Astrocyte (in vitro differentiated cells and primary cell): ENCODE results near the gene CTSW. TPM values are rescaled to one million over a fixed set of nuclear protein-coding genes. Genes with fewer than 3 reads are reported as not detected.
A peak's percentile ranks its signal among the peaks of the same experiment; 100 is the strongest.

Experiments used
- DNase-seq: peaks from one replicate; pipeline ENCODE4 v3.0.0-alpha.2; 2010; ENCODE audit warnings: low read depth
- FAIRE-seq: peaks from 2 replicates; lab custom pipeline; 2011; peaks lifted over from hg19 to GRCh38; lab: Jason Lieb, UNC
- H2AFZ ChIP-seq: 2 replicates; pipeline ENCODE4 v1.6.0; 2012; ENCODE audit warnings: low read depth, low read length, inconsistent platforms
- H3K27ac ChIP-seq: 2 replicates; pipeline ENCODE4 v1.5.1; 2011; ENCODE audit warnings: low read depth, low read length, inconsistent platforms
- H3K27me3 ChIP-seq: 2 replicates; pipeline ENCODE4 v1.6.0; 2011; ENCODE audit warnings: low read length, inconsistent platforms; ENCODE audit not compliant: insufficient read depth
- H3K36me3 ChIP-seq: 2 replicates; pipeline ENCODE4 v1.5.1; 2011; ENCODE audit warnings: low read length, inconsistent platforms; ENCODE audit not compliant: insufficient read depth
- H3K4me1 ChIP-seq: 2 replicates; pipeline ENCODE4 v1.5.1; 2011; ENCODE audit warnings: low read length, inconsistent platforms; ENCODE audit not compliant: insufficient read depth
- H3K4me2 ChIP-seq: 2 replicates; pipeline ENCODE4 v1.6.0; 2012; ENCODE audit warnings: low read length, inconsistent platforms
- H3K4me3 ChIP-seq: 2 replicates; pipeline ENCODE4 v1.5.1; 2011; ENCODE audit warnings: low read depth, mild to moderate bottlenecking, low read length, inconsistent platforms; ENCODE audit not compliant: insufficient read depth
- H3K79me2 ChIP-seq: 2 replicates; pipeline ENCODE4 v1.6.0; 2012; ENCODE audit warnings: mild to moderate bottlenecking, low read length, inconsistent platforms; ENCODE audit not compliant: insufficient read depth
- H3K9ac ChIP-seq: 2 replicates; pipeline ENCODE4 v1.6.0; 2012; ENCODE audit warnings: mild to moderate bottlenecking, low read length, inconsistent platforms
- H3K9me3 ChIP-seq: 2 replicates; pipeline ENCODE4 v1.5.1; 2012; ENCODE audit warnings: low read depth, mild to moderate bottlenecking, low read length, inconsistent platforms; ENCODE audit not compliant: insufficient read depth
- H4K20me1 ChIP-seq: 2 replicates; pipeline ENCODE4 v1.6.0; 2012; ENCODE audit warnings: low read length, inconsistent platforms; ENCODE audit not compliant: insufficient read depth
- H3K27ac Mint-ChIP-seq: one replicate; pipeline ENCODE4 v1.8.0; 2021; ENCODE audit warnings: mild to moderate bottlenecking, mixed read lengths; ENCODE audit not compliant: unreplicated experiment
- H3K27me3 Mint-ChIP-seq: one replicate; pipeline ENCODE4 v1.8.0; 2021; ENCODE audit warnings: low read depth, mixed read lengths; ENCODE audit not compliant: unreplicated experiment
- H3K36me3 Mint-ChIP-seq: one replicate; pipeline ENCODE4 v1.8.0; 2021; ENCODE audit warnings: low read depth, mixed read lengths; ENCODE audit not compliant: unreplicated experiment
- H3K4me1 Mint-ChIP-seq: one replicate; pipeline ENCODE4 v1.8.0; 2021; ENCODE audit warnings: low read depth, mixed read lengths; ENCODE audit not compliant: unreplicated experiment
- H3K4me3 Mint-ChIP-seq: one replicate; pipeline ENCODE4 v1.8.0; 2021; ENCODE audit warnings: mild to moderate bottlenecking, moderate library complexity, mixed read lengths; ENCODE audit not compliant: unreplicated experiment
- H3K9me3 Mint-ChIP-seq: one replicate; pipeline ENCODE4 v1.8.0; 2021; ENCODE audit warnings: mild to moderate bottlenecking, mixed read lengths; ENCODE audit not compliant: unreplicated experiment
- CTCF ChIP-seq: IDR thresholded peaks from 2 replicates; pipeline ENCODE4 v1.5.1; 2011; ENCODE audit warnings: low read depth, mild to moderate bottlenecking, inconsistent platforms, low read length, moderate library complexity; ENCODE audit not compliant: insufficient read depth
- EZH2 ChIP-seq: IDR thresholded peaks from 2 replicates; pipeline ENCODE4 v1.6.1; 2012; ENCODE audit warnings: mild to moderate bottlenecking, low read length, inconsistent platforms; ENCODE audit not compliant: insufficient read depth
- total RNA-seq: library from RNA; stranded (reverse); gene quantifications from 2 replicates; pipeline ENCODE4 v1.2.1, GENCODE V29; 2021

Gene CTSW
- total RNA-seq, 1 donor from 2014 or later, result not detected

DNA sequence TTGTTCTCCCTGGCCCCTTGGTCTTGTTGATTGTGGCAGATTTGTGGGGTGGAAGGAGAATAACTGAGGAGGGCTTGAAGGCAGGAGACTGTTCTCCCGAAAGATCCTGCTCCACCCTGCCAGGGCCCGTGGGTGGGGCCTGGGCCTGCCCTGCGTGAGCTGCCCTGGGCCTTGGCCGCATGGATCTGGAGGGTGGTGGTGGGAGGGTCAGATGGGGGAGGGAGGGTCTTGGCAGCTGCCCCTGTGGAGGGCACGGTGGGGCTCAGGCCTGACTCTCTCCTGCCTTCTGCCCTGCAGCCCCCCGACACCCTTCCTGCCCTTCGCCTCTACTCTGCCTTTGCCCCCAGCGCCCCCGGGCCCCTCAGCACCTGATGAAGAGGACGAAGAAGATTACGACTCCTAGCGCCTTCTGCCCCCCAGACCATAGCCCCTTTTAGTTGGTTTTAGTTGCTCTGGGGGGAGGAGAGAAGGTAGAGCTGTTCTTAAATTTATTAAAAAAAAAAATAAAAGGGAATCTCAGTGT, 41.5 kb downstream of the CTSW start:
- Histone ChIP-seq H2AFZ (no peak overlapping the region), H3K36me3 (peaks cover 17% of the 10 kb centered on the region), H4K20me1 (peaks cover 9% of the 10 kb centered on the region), H3K4me2 (peak overlapping the region; percentile 95), H3K27ac (no peak overlapping the region), H3K4me1 (peaks cover 35% of the 10 kb centered on the region), H3K9me3 (no peaks in the 10 kb centered on the region), H3K79me2 (peaks cover 50% of the 10 kb centered on the region), H3K27me3 (no peaks in the 10 kb centered on the region), H3K9ac (peak overlapping the region; percentile 80), H3K4me3 (peak overlapping the region; percentile 72)
- no peaks in the 10 kb centered on the region for H3K9me3 Mint-ChIP-seq
- TF ChIP-seq CTCF (no peak), EZH2 (no peak)
- peak overlapping the region; percentile 47 for H3K27ac Mint-ChIP-seq
- H3K27me3 Mint-ChIP-seq, result no peaks in the 10 kb centered on the region
- peaks cover 10% of the 10 kb centered on the region for H3K36me3 Mint-ChIP-seq
- peaks cover 11% of the 10 kb centered on the region for H3K4me1 Mint-ChIP-seq
- FAIRE-seq (no peak), DNase-seq (no peak)
- peak overlapping the region; percentile 91 for H3K4me3 Mint-ChIP-seq

- Mint-ChIP-seq H3K27ac (no peak overlapping the region), H3K27me3 (no peaks in the 10 kb centered on the region), H3K4me3 (no peak overlapping the region), H3K36me3 (peaks cover 10% of the 10 kb centered on the region), H3K4me1 (peaks cover 3% of the 10 kb centered on the region), H3K9me3 (no peaks in the 10 kb centered on the region)
- FAIRE-seq (no peak), DNase-seq (no peak)
- H3K9ac ChIP-seq, result no peak overlapping the region
- H3K27me3 ChIP-seq, result no peaks in the 10 kb centered on the region
- peaks cover 27% of the 10 kb centered on the region for H3K4me1 ChIP-seq
- no peak overlapping the region for H3K4me2 ChIP-seq
- no peak overlapping the region for H2AFZ ChIP-seq
- H3K9me3 ChIP-seq, result no peaks in the 10 kb centered on the region
- H3K27ac ChIP-seq, result no peak overlapping the region
- TF ChIP-seq EZH2 (no peak), CTCF (no peak)
- H3K79me2 ChIP-seq, result peaks cover 43% of the 10 kb centered on the region
- no peak overlapping the region for H3K4me3 ChIP-seq
- peaks cover 9% of the 10 kb centered on the region for H4K20me1 ChIP-seq
- peaks cover 17% of the 10 kb centered on the region for H3K36me3 ChIP-seq
These were observed 42.2 kb downstream of the CTSW start for GRCh38 chr11:65921876-65922275.

GRCh38 chr11:65922565-65922964, 42.9 kb downstream of the CTSW start:
- Histone ChIP-seq H3K4me1 (peaks cover 20% of the 10 kb centered on the region), H3K9ac (no peak overlapping the region), H2AFZ (no peak overlapping the region), H3K27ac (no peak overlapping the region), H3K4me3 (no peak overlapping the region), H4K20me1 (peaks cover 9% of the 10 kb centered on the region), H3K79me2 (peaks cover 36% of the 10 kb centered on the region), H3K27me3 (no peaks in the 10 kb centered on the region), H3K9me3 (no peaks in the 10 kb centered on the region), H3K36me3 (peaks cover 14% of the 10 kb centered on the region), H3K4me2 (no peak overlapping the region)
- FAIRE-seq (no peak), DNase-seq (no peak)
- no peak overlapping the region for H3K27ac Mint-ChIP-seq
- H3K27me3 Mint-ChIP-seq, result no peaks in the 10 kb centered on the region
- no peak for TF ChIP-seq EZH2
- TF ChIP-seq CTCF, result no peak
- H3K9me3 Mint-ChIP-seq, result no peaks in the 10 kb centered on the region
- no peaks in the 10 kb centered on the region for H3K4me1 Mint-ChIP-seq
- peaks cover 10% of the 10 kb centered on the region for H3K36me3 Mint-ChIP-seq
- H3K4me3 Mint-ChIP-seq, result no peak overlapping the region
